NCI-H128 (cell line): ENCODE measurements around the gene TMUB1.
"Not testable (repeated sequence)": the region's sequence is repeated elsewhere in the genome, so short reads cannot be mapped to it uniquely, and the experiment has no call there.

Experiments
- DNase-seq: peaks from one replicate; lab custom pipeline; 2025; ENCODE audit not compliant: unreplicated experiment; lab: John Stamatoyannopoulos, UW

TMUB1 gene

DNA sequence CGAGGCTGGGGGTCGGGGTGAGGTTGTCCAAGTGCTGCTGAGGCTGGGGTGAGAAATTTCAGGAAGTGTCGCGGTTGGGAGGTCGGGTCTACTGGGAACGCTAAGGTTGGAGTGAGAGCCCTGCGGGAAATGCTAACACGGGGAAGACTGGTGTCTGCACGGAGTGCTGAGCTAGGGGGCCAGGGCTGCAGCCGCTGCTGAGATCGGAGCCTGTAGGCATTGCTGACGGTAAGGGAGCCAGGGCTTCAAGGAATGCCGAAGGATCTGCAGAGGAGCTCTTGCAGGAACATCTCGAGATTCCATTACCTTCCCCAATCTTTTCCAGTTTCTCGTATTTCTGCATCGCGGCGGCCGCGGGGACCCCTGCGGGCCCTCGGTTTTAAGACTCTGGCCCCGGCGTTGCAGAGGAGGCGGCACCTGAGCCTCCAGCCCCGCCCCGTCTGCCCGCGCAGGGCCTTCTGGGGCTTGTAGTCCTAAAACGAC lies 25.7 kb downstream of the TMUB1 start, which contains the start of gene CDK5:
Gene CDK5, minus strand, starts transcription at position 392 of the 483 bp plus-strand sequence. Its CDS starts 49 bp downstream, at position 343.
- DNase-seq: no peak

DNA sequence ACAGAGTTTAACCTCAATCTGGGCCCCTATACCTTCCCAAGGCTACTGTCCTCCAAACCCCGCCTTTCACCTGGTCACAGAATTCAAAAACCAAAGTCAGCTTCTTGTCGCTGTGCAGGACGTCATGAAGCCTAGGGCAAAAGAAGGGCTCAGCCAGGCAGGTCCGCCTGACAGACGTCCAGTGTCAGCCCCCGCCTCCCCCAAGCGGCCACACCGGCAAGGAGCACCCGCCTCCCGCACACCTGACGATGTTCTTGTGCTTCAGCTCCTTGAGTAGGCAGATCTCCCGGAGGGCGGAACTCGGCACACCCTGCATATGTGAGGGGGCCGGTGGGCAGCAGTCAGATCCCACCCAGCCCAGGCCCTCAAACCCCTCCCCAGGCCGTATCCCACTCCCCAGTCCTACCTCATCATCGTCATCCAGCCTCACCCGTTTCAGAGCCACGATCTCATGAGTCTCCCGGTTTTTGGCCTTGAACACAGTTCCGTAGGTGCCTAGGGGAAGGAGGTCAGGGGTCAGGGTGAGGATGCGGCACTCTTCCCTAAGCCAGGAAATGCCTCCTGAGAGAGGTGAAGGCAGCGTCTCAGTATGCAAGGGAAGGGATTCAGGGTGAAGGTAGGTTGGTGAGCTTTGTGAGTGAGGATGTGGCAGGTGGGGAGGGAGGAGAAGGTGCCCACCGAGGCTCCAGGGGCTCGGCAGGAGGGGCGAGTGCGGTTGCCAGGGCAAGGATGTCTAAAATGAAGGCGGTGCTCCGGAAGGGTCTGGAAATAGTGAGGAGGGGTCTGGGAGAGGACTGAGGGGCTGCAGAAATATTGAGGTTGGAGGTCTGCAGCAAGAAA lies 26.4 kb downstream of the TMUB1 start:
- DNase-seq: no peak

DNA sequence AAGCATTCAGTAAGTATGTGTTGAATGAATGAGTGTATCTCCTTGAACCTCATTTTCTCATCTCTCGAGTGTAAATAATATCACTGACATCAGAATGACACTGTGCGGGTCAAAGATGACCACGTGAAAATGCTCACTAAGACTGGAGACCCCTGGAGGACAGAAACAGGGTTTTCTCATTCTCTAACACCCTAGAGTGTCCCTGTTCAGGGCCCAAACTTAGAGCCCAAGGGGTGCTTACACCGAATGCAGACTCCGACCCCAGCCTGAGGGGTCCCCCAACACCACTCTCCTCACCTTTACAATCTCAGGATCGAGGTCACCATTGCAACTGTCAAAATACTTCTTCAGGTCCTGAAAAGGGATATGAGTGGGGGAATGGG lies 27.0 kb downstream of the TMUB1 start:
- no peak for DNase-seq

DNA sequence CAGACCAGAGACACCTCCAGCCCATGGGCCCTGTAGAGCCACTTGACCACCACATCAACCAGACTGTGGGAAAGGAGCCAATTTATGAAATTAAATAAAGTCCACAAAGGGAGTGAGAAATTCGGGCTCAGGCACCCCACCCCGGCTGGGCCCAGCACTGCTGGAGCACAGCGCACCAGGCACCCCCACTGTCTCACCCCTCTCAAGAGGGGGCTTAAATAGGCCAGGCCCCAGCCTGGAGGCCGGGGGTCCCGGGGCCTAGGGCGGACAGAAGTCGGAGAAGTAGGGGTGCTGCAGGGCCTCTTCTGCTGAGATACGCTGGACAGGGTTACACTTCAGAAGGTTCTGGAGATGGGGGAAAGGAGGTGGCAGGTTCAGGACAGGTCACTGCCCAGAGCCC lies 29.5 kb downstream of the TMUB1 start:
- no peak for DNase-seq

DNA sequence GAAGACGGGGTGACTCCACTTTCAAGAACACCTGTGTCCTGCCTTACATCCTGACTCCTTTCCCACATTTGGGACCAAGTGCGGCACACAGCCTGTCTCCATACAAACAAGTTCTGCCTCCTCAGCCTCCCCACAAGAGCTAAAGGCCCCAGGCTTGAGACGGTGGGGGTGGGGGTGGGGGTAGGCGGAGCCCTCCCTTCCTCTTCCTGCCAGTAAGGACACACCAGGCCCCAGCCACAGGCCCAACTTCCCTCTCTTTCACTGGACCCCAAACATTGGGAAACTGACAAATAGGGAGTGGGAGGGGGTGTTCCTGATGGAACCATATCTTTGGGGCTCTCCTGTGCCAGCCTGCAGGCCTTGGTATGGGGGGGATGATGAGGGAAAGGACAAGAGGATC lies 30.2 kb downstream of the TMUB1 start:
- no peak for DNase-seq

DNA sequence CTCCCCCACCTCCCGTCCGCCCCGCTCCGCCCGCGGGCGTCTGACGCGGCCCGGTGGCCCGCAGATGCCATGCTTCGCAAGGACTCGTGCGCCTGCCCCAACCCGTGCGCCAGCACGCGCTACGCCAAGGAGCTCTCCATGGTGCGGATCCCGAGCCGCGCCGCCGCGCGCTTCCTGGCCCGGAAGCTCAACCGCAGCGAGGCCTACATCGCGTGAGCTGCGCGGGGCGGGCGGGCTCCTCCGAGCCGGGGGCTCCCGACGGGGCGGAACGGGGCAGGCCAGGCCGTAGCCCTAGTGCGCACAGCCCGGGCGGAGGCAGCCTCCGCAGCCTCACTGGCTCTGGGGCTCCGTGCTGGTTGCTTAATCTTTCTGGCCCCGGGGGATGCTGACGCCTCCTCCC lies 32.2 kb downstream of the TMUB1 start:
- no peak for DNase-seq

DNA sequence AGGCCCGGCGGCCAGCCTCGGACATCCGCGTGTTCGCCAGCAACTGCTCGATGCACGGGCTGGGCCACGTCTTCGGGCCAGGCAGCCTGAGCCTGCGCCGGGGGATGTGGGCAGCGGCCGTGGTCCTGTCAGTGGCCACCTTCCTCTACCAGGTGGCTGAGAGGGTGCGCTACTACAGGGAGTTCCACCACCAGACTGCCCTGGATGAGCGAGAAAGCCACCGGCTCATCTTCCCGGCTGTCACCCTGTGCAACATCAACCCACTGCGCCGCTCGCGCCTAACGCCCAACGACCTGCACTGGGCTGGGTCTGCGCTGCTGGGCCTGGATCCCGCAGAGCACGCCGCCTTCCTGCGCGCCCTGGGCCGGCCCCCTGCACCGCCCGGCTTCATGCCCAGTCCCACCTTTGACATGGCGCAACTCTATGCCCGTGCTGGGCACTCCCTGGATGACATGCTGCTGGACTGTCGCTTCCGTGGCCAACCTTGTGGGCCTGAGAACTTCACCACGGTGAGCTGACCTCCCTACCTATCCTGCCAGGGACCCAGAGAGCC lies 34.3 kb downstream of the TMUB1 start:
- no peak for DNase-seq

DNA sequence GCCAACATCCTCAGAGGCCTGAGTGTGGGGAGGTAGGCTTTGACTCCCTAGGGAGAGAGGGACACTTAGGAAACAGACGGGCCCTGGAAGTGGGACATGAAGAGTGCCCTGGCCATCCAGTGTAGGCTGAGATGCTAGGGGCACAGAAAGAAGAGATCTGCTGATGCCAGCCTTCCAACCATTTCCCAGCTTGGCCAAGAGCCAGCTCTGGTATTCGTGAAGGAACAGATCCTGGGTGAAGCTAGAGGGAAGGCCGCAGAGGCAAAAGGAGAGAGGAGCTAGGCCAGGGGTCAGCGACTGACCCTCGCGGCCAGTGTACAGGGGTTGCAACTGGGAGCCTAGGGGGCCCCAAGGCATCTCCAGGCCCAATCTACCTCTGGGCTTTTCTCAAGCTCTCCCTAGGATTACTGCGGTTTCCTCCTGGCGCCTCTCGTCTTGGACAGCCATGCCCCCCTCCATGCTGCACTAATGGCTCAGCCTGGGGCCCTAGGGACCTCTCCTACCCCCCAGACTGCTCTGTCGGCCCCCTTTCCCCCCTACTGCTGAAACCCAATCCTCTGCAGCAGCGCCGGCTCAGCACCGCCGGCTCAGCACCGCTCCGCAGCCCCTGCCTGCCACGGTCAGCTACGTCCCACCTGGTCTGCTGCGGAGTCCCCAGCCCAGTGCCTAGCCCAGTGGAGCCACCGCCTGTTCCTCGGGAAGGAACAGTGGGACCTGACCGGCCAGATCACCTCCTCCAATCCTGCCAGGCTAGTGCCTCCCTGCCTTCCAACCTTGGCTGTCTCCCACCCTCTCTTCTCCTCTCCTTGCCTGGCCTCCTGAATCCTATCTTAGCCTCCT lies 35.1 kb downstream of the TMUB1 start, which contains the start of gene ASIC3:
Gene ASIC3, plus strand, starts transcription at position 556 of the 840 bp plus-strand sequence. CDS start 355 bp downstream, outside the sequence.
- DNase-seq: no peak

DNA sequence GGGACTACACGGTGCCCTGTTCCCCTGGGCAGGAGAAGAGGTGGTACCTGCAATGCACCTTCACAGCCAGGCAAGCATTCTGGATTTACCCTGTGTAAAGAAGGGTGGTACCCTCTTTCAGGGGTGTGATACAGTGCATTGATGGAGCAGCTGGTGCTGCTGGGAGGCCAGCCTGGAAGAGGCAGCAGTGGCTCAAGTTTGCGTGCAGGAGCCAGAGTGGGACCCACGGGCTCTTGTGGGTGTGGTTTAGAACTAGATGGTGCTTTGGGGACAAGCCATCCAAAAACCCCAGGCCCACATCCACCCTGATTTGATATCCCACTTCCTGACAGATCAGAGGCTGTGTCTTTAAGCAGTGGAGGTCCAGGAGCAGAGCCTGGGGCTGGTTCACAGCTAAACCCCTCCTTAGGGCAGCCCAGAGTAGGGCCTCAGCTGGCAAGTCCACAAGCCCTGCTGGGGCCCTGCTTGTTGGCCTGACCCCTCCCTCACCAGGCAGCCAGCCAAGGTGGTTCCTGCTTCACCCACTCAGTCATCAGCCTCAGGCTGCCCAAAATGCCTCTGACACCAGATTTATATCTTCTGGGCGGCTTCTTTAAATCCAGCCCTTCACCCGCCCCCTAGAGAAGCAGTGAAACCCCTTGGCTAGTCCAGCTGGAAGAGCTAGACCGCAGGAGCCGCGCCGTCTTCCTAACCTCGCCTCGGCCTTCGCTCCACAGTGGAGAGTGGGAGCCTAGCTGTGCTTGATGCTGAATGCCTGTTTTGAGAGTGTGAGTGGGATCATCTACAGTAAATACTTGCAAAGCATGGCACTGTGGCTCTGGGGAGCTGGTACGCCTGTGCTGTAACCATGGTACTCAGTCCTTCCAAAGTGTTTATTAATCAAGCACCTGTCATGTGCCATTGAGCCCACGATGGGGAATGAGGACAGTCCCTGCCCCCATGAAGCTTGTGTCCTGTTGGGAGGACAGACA lies 36.4 kb downstream of the TMUB1 start:
- DNase-seq: no peak

DNA sequence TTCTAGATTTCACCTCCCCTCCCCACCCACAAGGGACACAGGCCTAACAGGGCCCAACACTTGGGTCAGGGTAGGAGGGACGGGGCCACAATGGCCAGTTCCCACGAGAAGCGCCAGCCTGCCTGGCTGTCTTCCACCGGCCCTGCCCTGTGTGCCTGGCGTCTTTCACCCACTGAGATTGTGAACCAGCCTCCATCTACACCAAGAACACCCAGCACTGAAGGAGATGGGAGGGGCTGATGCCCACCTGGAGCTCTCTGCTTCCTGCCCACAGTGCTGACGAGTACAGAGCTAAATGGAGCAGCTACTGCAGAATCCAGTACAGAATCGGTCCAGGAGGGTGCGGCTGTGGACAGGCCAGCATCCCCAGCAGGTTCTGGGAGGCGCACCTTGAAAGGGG lies 37.3 kb downstream of the TMUB1 start:
- no peak for DNase-seq

DNA sequence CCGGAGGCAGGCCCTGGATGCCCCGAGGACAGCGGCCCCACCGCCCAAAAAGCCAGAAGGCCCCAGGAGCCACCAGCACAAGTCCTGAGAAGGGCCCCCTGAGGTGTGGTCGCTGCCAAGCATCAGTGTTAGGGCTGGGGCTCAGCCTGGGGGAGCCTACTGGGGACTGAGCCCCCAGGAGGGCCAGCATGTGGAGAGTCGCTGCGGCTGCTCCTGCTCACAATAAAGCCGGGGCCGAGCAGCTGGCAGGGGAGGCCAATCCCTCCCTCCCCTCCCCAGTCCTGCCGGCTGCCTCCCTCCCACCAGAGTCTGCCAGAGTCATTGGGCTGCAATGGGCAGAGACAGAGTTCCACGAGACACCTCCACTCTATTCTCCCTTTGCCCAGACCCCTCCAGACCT lies 38.0 kb downstream of the TMUB1 start:
- no peak for DNase-seq

DNA sequence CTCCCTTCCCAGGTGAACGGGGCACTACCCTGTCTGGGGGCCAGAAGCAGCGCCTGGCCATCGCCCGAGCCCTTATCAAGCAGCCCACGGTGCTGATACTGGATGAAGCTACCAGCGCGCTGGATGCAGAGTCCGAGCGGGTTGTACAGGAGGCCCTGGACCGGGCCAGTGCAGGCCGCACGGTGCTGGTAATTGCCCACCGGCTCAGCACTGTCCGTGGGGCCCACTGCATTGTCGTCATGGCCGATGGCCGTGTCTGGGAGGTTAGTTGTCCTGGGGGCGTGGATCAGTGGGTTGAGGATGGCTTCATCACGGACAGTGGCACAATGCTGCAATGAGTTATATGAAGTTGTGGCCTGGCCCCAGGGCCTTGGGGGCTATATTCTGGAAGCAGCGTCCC lies 39.3 kb downstream of the TMUB1 start:
- no peak for DNase-seq

DNA sequence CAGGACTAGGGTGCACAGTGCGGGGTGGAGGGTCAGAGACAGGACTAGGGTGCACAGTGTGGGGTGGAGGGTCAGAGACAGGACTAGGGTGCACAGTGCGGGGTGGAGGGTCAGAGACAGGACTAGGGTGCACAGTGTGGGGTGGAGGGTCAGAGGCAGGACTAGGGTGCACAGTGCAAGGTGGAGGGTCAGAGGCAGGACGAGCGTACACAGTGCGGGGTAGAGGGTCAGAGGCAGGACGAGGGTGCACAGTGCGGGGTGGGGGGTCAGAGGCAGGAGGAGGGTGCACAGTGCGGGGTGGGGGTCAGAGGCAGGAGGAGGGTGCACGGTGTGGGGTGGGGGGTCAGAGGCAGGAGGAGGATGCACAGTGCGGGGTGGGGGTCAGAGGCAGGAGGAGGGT lies 39.8 kb downstream of the TMUB1 start:
- DNase-seq: not testable (repeated sequence)

DNA sequence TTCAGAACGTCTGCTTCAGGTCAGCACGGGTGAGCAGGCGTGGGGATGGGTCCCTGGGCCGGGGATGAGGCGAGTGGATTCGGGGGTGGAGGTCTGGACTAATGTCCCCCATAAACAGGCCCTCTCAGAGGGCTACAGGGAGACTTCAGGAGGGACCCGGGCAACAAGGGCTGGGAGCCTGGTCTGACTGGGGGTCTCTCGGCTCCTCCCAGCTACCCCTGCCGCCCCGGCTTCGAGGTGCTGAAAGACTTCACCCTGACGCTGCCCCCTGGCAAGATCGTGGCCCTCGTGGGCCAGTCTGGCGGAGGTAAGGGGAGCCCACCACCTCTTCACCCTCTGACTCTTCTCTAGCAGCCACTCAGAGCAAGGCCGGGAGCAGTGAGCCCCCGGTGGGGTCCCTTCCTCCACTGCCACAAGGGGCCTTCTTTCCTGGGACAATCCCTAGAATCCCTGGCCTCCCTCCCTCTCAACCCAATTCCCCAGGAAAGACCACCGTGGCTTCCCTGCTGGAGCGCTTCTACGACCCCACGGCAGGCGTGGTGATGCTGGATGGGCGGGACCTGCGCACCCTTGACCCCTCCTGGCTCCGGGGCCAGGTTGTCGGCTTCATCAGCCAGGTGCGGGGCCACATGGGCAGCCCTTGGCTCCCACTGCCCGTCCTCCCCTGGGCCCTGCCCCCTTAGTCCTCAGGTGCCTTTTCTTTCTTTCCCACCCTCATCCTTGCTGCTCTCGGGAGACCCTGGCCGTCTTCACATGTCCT lies 42.5 kb downstream of the TMUB1 start:
- DNase-seq: no peak

DNA sequence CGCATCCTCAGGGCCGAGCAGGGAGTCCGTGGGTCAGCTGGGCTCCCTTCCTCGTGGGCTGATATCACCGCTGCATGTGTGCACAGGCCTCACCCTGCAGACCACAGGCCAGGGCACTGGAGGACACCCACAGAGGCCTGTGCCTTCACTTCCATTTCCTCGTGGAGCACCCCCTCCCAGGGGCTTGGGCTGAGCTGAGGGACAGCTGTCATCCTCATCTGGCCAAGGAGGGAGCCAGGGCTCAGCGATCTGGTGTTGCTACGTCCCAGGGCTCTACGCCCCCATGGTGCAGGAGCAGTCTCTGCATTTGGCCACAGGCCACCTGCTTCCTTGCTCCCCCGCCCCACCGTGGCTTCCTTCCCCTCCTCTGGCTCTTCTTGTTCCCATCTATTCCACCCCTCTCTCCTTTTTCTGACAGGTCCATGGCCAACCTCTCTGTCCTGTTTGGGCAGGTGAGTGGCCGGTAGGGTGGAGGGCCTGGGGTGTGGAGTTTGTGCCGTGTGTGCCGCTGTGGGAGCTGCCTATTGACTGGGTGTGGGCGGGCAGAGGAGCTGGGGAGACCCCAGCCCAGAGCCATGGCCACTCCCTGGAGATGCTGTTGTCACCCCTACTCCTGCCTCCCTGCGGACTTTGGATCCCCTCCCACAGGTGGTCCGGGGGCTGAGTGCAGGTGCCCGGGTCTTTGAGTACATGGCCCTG lies 43.3 kb downstream of the TMUB1 start:
- no peak for DNase-seq

DNA sequence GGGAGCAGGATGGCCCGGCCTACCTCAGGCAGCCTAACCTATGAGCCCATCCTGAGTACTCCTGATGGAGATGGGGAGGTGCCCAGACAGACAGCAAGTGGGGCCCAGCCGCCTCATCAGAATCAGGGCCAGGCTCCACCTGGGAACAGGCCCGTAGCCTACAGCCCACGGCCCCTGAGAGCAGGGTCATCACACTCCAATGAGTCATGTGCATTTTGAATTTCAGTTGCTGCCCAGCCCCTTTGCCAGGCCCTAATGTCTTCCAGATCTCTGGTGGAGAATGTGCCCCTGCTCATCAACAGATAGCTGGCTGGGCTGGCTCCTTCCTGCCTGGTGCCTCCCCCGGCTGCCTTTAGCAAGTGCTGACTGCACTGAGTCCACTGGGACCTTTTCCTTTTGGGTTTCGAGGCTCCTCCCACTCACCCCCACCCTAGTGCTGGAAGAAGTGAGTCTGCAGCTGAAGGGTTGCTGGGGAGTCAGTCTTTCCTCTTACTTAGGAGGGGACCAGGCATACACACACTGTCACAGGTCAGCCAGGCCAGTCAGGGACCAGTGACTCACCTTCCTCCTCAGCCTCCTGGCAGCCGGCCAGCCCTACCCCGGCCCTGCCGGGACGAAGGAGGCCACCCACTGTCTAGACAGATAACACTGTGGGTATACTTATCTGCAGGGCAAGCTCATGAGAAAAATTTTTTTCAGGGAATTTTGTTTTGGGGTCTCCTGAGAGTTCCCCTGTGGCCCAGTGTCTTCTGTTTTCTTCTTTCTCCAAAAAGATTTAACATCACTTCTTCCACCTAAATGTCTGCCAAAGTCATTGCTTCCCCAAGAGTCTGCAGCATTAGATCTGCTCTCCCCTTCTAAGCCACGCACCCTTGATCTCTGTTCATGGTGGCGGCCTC lies 44.1 kb downstream of the TMUB1 start:
- no peak for DNase-seq

DNA sequence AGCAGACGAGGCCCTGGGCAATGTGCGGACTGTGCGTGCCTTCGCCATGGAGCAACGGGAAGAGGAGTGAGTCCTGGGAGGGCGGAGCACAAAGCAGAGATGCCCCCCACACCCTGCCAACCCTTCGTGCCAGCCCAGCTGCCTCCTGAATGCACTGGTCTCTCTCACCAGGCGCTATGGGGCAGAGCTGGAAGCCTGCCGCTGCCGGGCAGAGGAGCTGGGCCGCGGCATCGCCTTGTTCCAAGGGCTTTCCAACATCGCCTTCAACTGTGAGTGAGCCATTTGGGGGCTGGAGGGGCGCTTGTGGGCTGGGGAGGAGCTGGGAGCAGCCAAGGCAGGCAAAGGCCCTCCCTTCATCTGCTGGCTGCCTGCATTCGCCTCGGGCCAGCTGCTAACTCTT lies 47.4 kb downstream of the TMUB1 start:
- no peak for DNase-seq
